Keratinocyte (primary cell): ENCODE results near the gene PNPLA8. TPM values are rescaled to one million over a fixed set of nuclear protein-coding genes. Genes with fewer than 3 reads are reported as not detected.

ENCODE experiments used
- DNase-seq: peaks from one replicate; pipeline ENCODE4 v3.0.0-alpha.2; 2011; ENCODE audit warnings: low read depth, missing footprints, low spot score
- FAIRE-seq: peaks from 2 replicates; lab custom pipeline; 2011; peaks lifted over from hg19 to GRCh38; lab: Jason Lieb, UNC
- H2AFZ ChIP-seq: 2 replicates; pipeline ENCODE4 v1.6.0; 2012; ENCODE audit warnings: low read length, control low read depth, inconsistent platforms; ENCODE audit not compliant: control insufficient read depth
- H3K27ac ChIP-seq: 2 replicates; pipeline ENCODE4 v1.5.1; 2011; ENCODE audit warnings: low read length; ENCODE audit not compliant: control insufficient read depth, insufficient read depth
- H3K27me3 ChIP-seq: 3 replicates; pipeline ENCODE4 v1.6.0; 2011; ENCODE audit warnings: low read length; ENCODE audit not compliant: control insufficient read depth, insufficient read depth; ENCODE audit errors: extremely low read depth
- H3K36me3 ChIP-seq, 2 experiments: 2 replicates in 1 of 2; 3 replicates in 1 of 2; pipeline ENCODE4 v1.5.1; 2011; ENCODE audit warnings: low read length in 2 of 2, mild to moderate bottlenecking in 1 of 2; ENCODE audit not compliant: control insufficient read depth in 2 of 2, insufficient read depth in 2 of 2; ENCODE audit errors: extremely low read depth in 1 of 2
- H3K4me1 ChIP-seq: 3 replicates; pipeline ENCODE4 v1.5.1; 2011; ENCODE audit warnings: low read length; ENCODE audit not compliant: control insufficient read depth, insufficient read depth; ENCODE audit errors: extremely low read depth
- H3K4me2 ChIP-seq: 3 replicates; pipeline ENCODE4 v1.6.0; 2011; ENCODE audit warnings: low read depth, low read length; ENCODE audit not compliant: control insufficient read depth, insufficient read depth; ENCODE audit errors: extremely low read depth
- H3K4me3 ChIP-seq, 3 experiments: fragments of 200-600 bp in 1 of 3; sonication (generic) in 1 of 3; 2 replicates in 2 of 3; 3 replicates in 1 of 3; pipeline ENCODE4 v1.5.1; 2011 to 2016; ENCODE audit warnings: low read length in 3 of 3, mild to moderate bottlenecking in 3 of 3, control low read depth in 2 of 3, inconsistent platforms in 1 of 3, low read depth in 1 of 3, mixed read lengths in 1 of 3, mixed run types in 1 of 3, moderate library complexity in 1 of 3; ENCODE audit not compliant: control insufficient read depth in 2 of 3, insufficient read depth in 2 of 3; ENCODE audit errors: extremely low read depth in 1 of 3
- H3K79me2 ChIP-seq: 2 replicates; pipeline ENCODE4 v1.6.0; 2012; ENCODE audit warnings: low read length; ENCODE audit not compliant: control insufficient read depth, insufficient read depth
- H3K9ac ChIP-seq: 3 replicates; pipeline ENCODE4 v1.6.0; 2011; ENCODE audit warnings: low read length; ENCODE audit not compliant: control insufficient read depth, insufficient read depth; ENCODE audit errors: extremely low read depth
- H3K9me1 ChIP-seq: 3 replicates; pipeline ENCODE4 v1.6.0; 2011; ENCODE audit warnings: low read length; ENCODE audit not compliant: control insufficient read depth, insufficient read depth; ENCODE audit errors: extremely low read depth
- H3K9me3 ChIP-seq: 2 replicates; pipeline ENCODE4 v1.5.1; 2012; ENCODE audit warnings: low read depth, low read length; ENCODE audit not compliant: control insufficient read depth
- H4K20me1 ChIP-seq: 3 replicates; pipeline ENCODE4 v1.6.0; 2011; ENCODE audit warnings: low read length; ENCODE audit not compliant: control insufficient read depth, insufficient read depth; ENCODE audit errors: extremely low read depth
- CTCF ChIP-seq, 3 experiments: IDR thresholded peaks in 1 of 3; conservative IDR thresholded peaks in 1 of 3; optimal IDR thresholded peaks in 1 of 3; 2 replicates in 2 of 3; 3 replicates in 1 of 3; pipeline versions ENCODE3 to v1.5.1; 2011; ENCODE audit warnings: low read length in 3 of 3, mild to moderate bottlenecking in 3 of 3, moderate library complexity in 2 of 3, control low read depth in 1 of 3, inconsistent platforms in 1 of 3; ENCODE audit not compliant: insufficient read depth in 2 of 3; ENCODE audit errors: extremely low read depth in 1 of 3
- EZH2 ChIP-seq: IDR thresholded peaks from one replicate; pipeline ENCODE4 v1.6.1; 2012; ENCODE audit warnings: inconsistent platforms, mild to moderate bottlenecking, low read length, moderate library complexity
- dilution Hi-C: fragments of 300-500 bp; cut with MboI; formaldehyde crosslinking; loops from one replicate; pipeline ENCODE4 v1.7.0; 2020; ENCODE audit warnings: low sequenced_read_pairs; ENCODE audit not compliant: extremely low pct_ligation_motif_present
- polyA plus RNA-seq, 5 experiments: library from polyadenylated mRNA; depleted of rRNA in 3 of 5; stranded (reverse) in 3 of 5; stranded (forward) in 1 of 5; unstranded in 1 of 5; fragments of >200 nt; gene quantifications; 1 replicate in 1 of 5; 2 replicates in 3 of 5; 3 replicates in 1 of 5; pipeline versions ENCODE4 v1.2.1 to v1.2.3, GENCODE V29; 2011 to 2012; ENCODE audit warnings: missing spikeins in 2 of 5, low read depth in 1 of 5, low replicate concordance in 1 of 5

Gene PNPLA8
- polyA plus RNA-seq, 1 donor (not counting 4 experiments of a cell fraction or from before 2014, with no cell fraction given): 23.1 TPM

- Histone ChIP-seq H4K20me1 (no peaks in the 10 kb centered on the region), H3K27me3 (no peaks in the 10 kb centered on the region), H3K4me3 (no peak overlapping the region), H3K4me1 (no peaks in the 10 kb centered on the region), H3K36me3 (peaks cover 3 to 6% of the 10 kb centered on the region in 2 experiments), H3K27ac (no peak overlapping the region), H3K9me3 (no peaks in the 10 kb centered on the region), H3K4me2 (no peak overlapping the region), H3K9ac (no peak overlapping the region), H2AFZ (no peak overlapping the region), H3K79me2 (peaks cover 22% of the 10 kb centered on the region), H3K9me1 (no peaks in the 10 kb centered on the region)
- TF ChIP-seq EZH2 (no peak), CTCF (optimal IDR thresholded peaks at IDR 0.05 in 1 of 3, IDR thresholded peaks at IDR 0.05 in 1 of 3, conservative IDR thresholded peaks at IDR 0.05 in 1 of 3; ENCODE audit: extremely low read depth in 1 of 3, insufficient read depth in 2 of 3, low read length in 3 of 3) (no peak)
- dilution Hi-C loops: no loop called here
- DNase-seq (no peak), FAIRE-seq (no peak)
Measured at GRCh38 chr7:108517951-108518350, 8.0 kb downstream of the PNPLA8 start.

- no peak overlapping the region for H2AFZ ChIP-seq
- dilution Hi-C loops: no loop called here
- peaks cover 6% of the 10 kb centered on the region for H3K79me2 ChIP-seq
- TF ChIP-seq EZH2 (no peak), CTCF (optimal IDR thresholded peaks at IDR 0.05 in 1 of 3, IDR thresholded peaks at IDR 0.05 in 1 of 3, conservative IDR thresholded peaks at IDR 0.05 in 1 of 3; ENCODE audit: extremely low read depth in 1 of 3, insufficient read depth in 2 of 3, low read length in 3 of 3) (no peak)
- no peaks in the 10 kb centered on the region for H4K20me1 ChIP-seq
- no peaks in the 10 kb centered on the region for H3K27me3 ChIP-seq
- H3K9me1 ChIP-seq: no peaks in the 10 kb centered on the region
- FAIRE-seq (no peak), DNase-seq (no peak)
- no peaks in the 10 kb centered on the region for H3K9me3 ChIP-seq
- H3K4me1 ChIP-seq: no peaks in the 10 kb centered on the region
- H3K27ac ChIP-seq: no peak overlapping the region
- H3K4me2 ChIP-seq: no peak overlapping the region
- H3K4me3 ChIP-seq: no peak overlapping the region
- H3K36me3 ChIP-seq: peaks cover 3 to 6% of the 10 kb centered on the region in 2 experiments
- no peak overlapping the region for H3K9ac ChIP-seq
Measured at GRCh38 chr7:108515630-108516029, 10.3 kb downstream of the PNPLA8 start.
